Tibial nerve (tissue), 4 donors: ENCODE measurements around the gene DUSP28. TPM values are rescaled to one million over a fixed set of nuclear protein-coding genes. Genes with fewer than 3 reads are reported as not detected.

Source experiments
- DNase-seq, 2 donors: peaks; one replicate each; pipeline ENCODE4 v3.0.0-alpha.2; 2019; ENCODE audit warnings: low spot score in 2 of 2
- H3K27ac ChIP-seq, 4 donors: fragments of 200-600 bp; sonication (generic) in 3 of 4; one replicate each; pipeline ENCODE4 v1.5.1; 2017 to 2019; ENCODE audit warnings: mild to moderate bottlenecking in 1 of 4
- H3K27me3 ChIP-seq, 2 donors: fragments of 200-600 bp; sonication (generic) in 1 of 2; one replicate each; pipeline versions ENCODE4 v1.5.1 to v1.6.0; 2017 to 2019
- H3K36me3 ChIP-seq, 3 donors: fragments of 200-600 bp; sonication (generic); one replicate each; pipeline ENCODE4 v1.5.1; 2018 to 2019
- H3K4me1 ChIP-seq, 4 donors: fragments of 200-600 bp; sonication (generic) in 3 of 4; one replicate each; pipeline ENCODE4 v1.5.1; 2017 to 2019
- H3K4me3 ChIP-seq, 4 donors: fragments of 200-600 bp; sonication (generic) in 3 of 4; one replicate each; pipeline ENCODE4 v1.5.1; 2017 to 2019; ENCODE audit warnings: mild to moderate bottlenecking in 1 of 4, moderate library complexity in 1 of 4
- H3K9me3 ChIP-seq, 4 donors: fragments of 200-600 bp; sonication (generic) in 3 of 4; one replicate each; pipeline ENCODE4 v1.5.1; 2017 to 2019
- CTCF ChIP-seq, 5 experiments: fragments of 200-600 bp in 3 of 5; fragments of 450-650 bp in 2 of 5; sonication (generic) in 3 of 5; IDR thresholded peaks; one replicate each; pipeline ENCODE4 v1.5.1; 2016 to 2019; ENCODE audit warnings: antibody characterized with exemption in 5 of 5, mild to moderate bottlenecking in 3 of 5, moderate library complexity in 2 of 5
- EP300 ChIP-seq, 2 donors: sonication (generic); formaldehyde crosslinking; IDR thresholded peaks; one replicate each; pipeline ENCODE4 v1.6.1; 2017; ENCODE audit warnings: antibody characterized with exemption in 2 of 2, mild to moderate bottlenecking in 1 of 2
- POLR2A ChIP-seq, 2 donors: fragments of 450-650 bp; IDR thresholded peaks; one replicate each; pipeline ENCODE4 v1.6.1; 2017; ENCODE audit warnings: antibody characterized with exemption in 2 of 2, mild to moderate bottlenecking in 2 of 2, moderate library complexity in 2 of 2
- WGBS, 2 donors: methylation state at CpG; one replicate each; pipeline ENCODE4 v1.1.5; 2018; 5-methylcytosine and 5-hydroxymethylcytosine counted together
- total RNA-seq, 4 donors: library from RNA; depleted of rRNA; stranded (reverse); fragments of >200 nt; gene quantifications; one replicate each; pipeline ENCODE4 v1.1.0, GENCODE V29; 2016

DUSP28 gene
- total RNA-seq, 4 donors from 2014 or later = 4.5 to 16.1 (median 7.2) TPM

GRCh38 chr2:240522406-240522805, 37.8 kb upstream of the DUSP28 start:
- Histone ChIP-seq H3K36me3 (peaks cover 0 to 57% (median 20%) of the 10 kb centered on the region in 3 donors), H3K4me3 (no peak overlapping the region), H3K27ac (no peak overlapping the region), H3K27me3 (peaks cover 0 to 11% of the 10 kb centered on the region in 2 donors), H3K4me1 (peaks cover 0 to 15% (median 0%) of the 10 kb centered on the region in 4 donors), H3K9me3 (peaks cover 0 to 5% (median 0%) of the 10 kb centered on the region in 4 donors)
- 92 to 94% methylated on average over 12 of the region's 12 CpGs for WGBS, 2 donors
- no peak for TF ChIP-seq CTCF (IDR thresholded peaks at IDR 0.05)
- no peak for TF ChIP-seq EP300 (IDR thresholded peaks at IDR 0.05)
- no peak for TF ChIP-seq POLR2A (IDR thresholded peaks at IDR 0.05)
- DNase-seq = no peak

- no peak for DNase-seq
- no peak for TF ChIP-seq EP300 (IDR thresholded peaks at IDR 0.05)
- no peak for TF ChIP-seq POLR2A (IDR thresholded peaks at IDR 0.05)
- TF ChIP-seq CTCF (IDR thresholded peaks at IDR 0.05) = no peak
- WGBS, 2 donors = 94 to 97% methylated on average over 25 to 29 of the region's 32 CpGs
Observed at GRCh38 chr2:240523451-240524281, 36.5 kb upstream of the DUSP28 start.

GRCh38 chr2:240524963-240525718, 35.0 kb upstream of the DUSP28 start:
- 91 to 92% methylated on average over 5 to 8 of the region's 8 CpGs for WGBS, 2 donors

More at GRCh38 chr2:240523451-240524281, 36.5 kb upstream of the DUSP28 start:
- H3K4me3 ChIP-seq = no peak overlapping the region
- peaks cover 0 to 11% of the 10 kb centered on the region in 2 donors for H3K27me3 ChIP-seq
- peaks cover 0 to 5% (median 0%) of the 10 kb centered on the region in 4 donors for H3K9me3 ChIP-seq
- H3K27ac ChIP-seq = no peak overlapping the region
- peaks cover 0 to 67% (median 20%) of the 10 kb centered on the region in 3 donors for H3K36me3 ChIP-seq
- peaks cover 0 to 15% (median 0%) of the 10 kb centered on the region in 4 donors for H3K4me1 ChIP-seq

GRCh38 chr2:240525802-240526201, 34.4 kb upstream of the DUSP28 start:
- Histone ChIP-seq H3K36me3 (peaks cover 0 to 88% (median 20%) of the 10 kb centered on the region in 3 donors), H3K27ac (no peak overlapping the region), H3K9me3 (peaks cover 0 to 5% (median 0%) of the 10 kb centered on the region in 4 donors), H3K4me3 (no peak overlapping the region), H3K4me1 (no peaks in the 10 kb centered on the region), H3K27me3 (peaks cover 0 to 3% of the 10 kb centered on the region in 2 donors)
- no peak for DNase-seq
- 95 to 97% methylated on average over 3 to 6 of the region's 6 CpGs for WGBS, 2 donors
- TF ChIP-seq POLR2A (IDR thresholded peaks at IDR 0.05) (no peak), CTCF (IDR thresholded peaks at IDR 0.05) (no peak)

More at GRCh38 chr2:240524963-240525718, 35.0 kb upstream of the DUSP28 start:
- no peak overlapping the region for H3K27ac ChIP-seq
- TF ChIP-seq POLR2A (IDR thresholded peaks at IDR 0.05) = no peak
- TF ChIP-seq EP300 (IDR thresholded peaks at IDR 0.05) = no peak
- no peak for TF ChIP-seq CTCF (IDR thresholded peaks at IDR 0.05)
- peaks cover 0 to 82% (median 20%) of the 10 kb centered on the region in 3 donors for H3K36me3 ChIP-seq
- peaks cover 0 to 10% of the 10 kb centered on the region in 2 donors for H3K27me3 ChIP-seq
- peaks cover 0 to 5% (median 0%) of the 10 kb centered on the region in 4 donors for H3K4me1 ChIP-seq
- no peak for DNase-seq
- peaks cover 0 to 5% (median 0%) of the 10 kb centered on the region in 4 donors for H3K9me3 ChIP-seq
- H3K4me3 ChIP-seq = no peak overlapping the region
